ENCODE data around the gene TMEM108.

Gene TMEM108

GRCh38 chr3:133047980-133048379 lies 9.8 kb downstream of the TMEM108 start:
- TF ChIP-seq CTCF (IDR thresholded peaks at IDR 0.05), result no peak
- no peak overlapping the region for H3K27ac ChIP-seq
- no peak for DNase-seq
- H3K4me1 ChIP-seq, result no peaks in the 10 kb centered on the region
- H3K36me3 ChIP-seq, result no peaks in the 10 kb centered on the region
- no peaks in the 10 kb centered on the region for H3K27me3 ChIP-seq
- H3K9me3 ChIP-seq, result no peaks in the 10 kb centered on the region
- intact Hi-C loops (cut with DNase I; ENCODE audit: low total_unique reads), result no loop called here
- no peak overlapping the region for H3K4me3 ChIP-seq

DNA sequence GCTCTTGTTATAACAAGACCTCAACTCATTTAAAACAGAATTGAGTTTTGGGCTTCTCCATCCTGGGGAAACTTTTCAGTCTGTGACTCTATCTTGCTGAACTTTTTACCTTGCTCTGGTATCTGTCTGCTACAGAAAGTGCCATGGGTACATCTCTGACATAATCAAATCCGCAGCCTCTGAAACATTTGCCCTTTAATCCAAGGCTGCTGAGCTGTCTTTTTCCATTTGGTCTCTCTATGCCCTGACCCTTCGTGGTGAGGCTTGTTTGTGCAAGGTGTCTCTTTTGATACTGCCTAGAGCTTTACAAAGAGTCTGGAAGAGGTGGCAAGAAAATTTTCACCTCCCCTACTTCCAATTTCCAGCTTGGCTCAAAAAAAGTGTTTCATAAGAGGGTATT lies 11.3 kb downstream of the TMEM108 start:
- Histone ChIP-seq H3K36me3 (no peaks in the 10 kb centered on the region), H3K27ac (no peak overlapping the region), H3K4me1 (no peaks in the 10 kb centered on the region), H3K4me3 (no peak overlapping the region), H3K27me3 (no peaks in the 10 kb centered on the region), H3K9me3 (no peaks in the 10 kb centered on the region)
- TF ChIP-seq CTCF (IDR thresholded peaks at IDR 0.05), result no peak
- intact Hi-C loops (cut with DNase I; ENCODE audit: low total_unique reads), result no loop called here
- no peak for DNase-seq

GRCh38 chr3:133050891-133051290 lies 12.7 kb downstream of the TMEM108 start:
- H3K4me1 ChIP-seq, result no peaks in the 10 kb centered on the region
- no peak overlapping the region for H3K27ac ChIP-seq
- no peaks in the 10 kb centered on the region for H3K36me3 ChIP-seq
- H3K9me3 ChIP-seq, result no peaks in the 10 kb centered on the region
- intact Hi-C loops (cut with DNase I; ENCODE audit: low total_unique reads), result no loop called here
- DNase-seq, result no peak
- H3K4me3 ChIP-seq, result no peak overlapping the region
- TF ChIP-seq CTCF (IDR thresholded peaks at IDR 0.05), result no peak
- H3K27me3 ChIP-seq, result no peaks in the 10 kb centered on the region

DNA sequence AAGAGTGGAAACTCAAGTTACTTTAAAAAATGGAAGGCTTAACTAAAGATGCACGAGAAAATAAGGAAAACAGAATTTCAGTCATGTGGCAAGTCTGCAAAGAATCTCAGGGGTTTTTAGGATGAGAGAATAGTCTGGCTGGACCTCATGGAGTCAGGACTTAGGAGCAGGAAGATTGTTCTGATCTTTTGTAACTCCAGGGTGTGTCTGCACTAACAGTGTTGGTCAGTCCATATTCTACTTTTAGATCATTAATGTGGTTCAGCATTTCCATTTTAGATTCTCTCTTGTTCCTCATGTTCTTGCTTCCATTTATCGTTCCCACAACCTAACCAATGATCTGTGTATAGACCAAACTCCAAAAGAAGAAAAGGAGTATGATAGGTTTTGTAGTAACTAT lies 15.3 kb downstream of the TMEM108 start:
- Histone ChIP-seq H3K36me3 (no peaks in the 10 kb centered on the region), H3K4me3 (no peak overlapping the region), H3K4me1 (no peaks in the 10 kb centered on the region), H3K27ac (no peak overlapping the region), H3K27me3 (no peaks in the 10 kb centered on the region), H3K9me3 (no peaks in the 10 kb centered on the region)
- no peak for TF ChIP-seq CTCF (IDR thresholded peaks at IDR 0.05)
- intact Hi-C loops (cut with DNase I; ENCODE audit: low total_unique reads), result no loop called here
- no peak for DNase-seq

DNA sequence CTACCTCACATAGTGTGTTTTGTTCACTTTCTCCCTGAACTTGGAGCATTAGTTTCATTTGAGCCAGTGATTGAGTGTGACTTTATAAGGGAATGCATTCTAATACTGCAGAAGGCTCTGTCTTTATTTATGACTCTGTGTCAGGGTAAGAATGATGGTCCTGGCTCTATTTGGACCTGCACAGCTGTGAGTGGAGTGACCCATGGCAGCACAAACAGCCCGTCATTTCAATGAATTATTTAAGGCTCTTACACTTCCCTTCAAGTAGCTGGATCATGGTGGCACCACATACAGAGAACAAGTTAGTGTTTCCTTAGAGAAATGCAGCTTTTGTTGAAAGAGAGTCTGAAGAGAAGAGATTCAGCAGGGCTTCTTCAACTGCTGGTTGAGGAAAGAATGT lies 16.4 kb downstream of the TMEM108 start:
- DNase-seq, result no peak
- intact Hi-C loops (cut with DNase I; ENCODE audit: low total_unique reads), result no loop called here
- no peak overlapping the region for H3K27ac ChIP-seq
- H3K27me3 ChIP-seq, result no peaks in the 10 kb centered on the region
- H3K36me3 ChIP-seq, result no peaks in the 10 kb centered on the region
- no peak for TF ChIP-seq CTCF (IDR thresholded peaks at IDR 0.05)
- H3K4me3 ChIP-seq, result no peak overlapping the region
- no peaks in the 10 kb centered on the region for H3K4me1 ChIP-seq
- H3K9me3 ChIP-seq, result no peaks in the 10 kb centered on the region

- H3K27me3 ChIP-seq, result no peaks in the 10 kb centered on the region
- H3K9me3 ChIP-seq, result no peaks in the 10 kb centered on the region
- H3K36me3 ChIP-seq, result no peaks in the 10 kb centered on the region
- no peak for TF ChIP-seq CTCF (IDR thresholded peaks at IDR 0.05)
- no peaks in the 10 kb centered on the region for H3K4me1 ChIP-seq
- DNase-seq, result no peak
- no peak overlapping the region for H3K4me3 ChIP-seq
- H3K27ac ChIP-seq, result no peak overlapping the region
- intact Hi-C loops (cut with DNase I; ENCODE audit: low total_unique reads), result no loop called here
Measured at GRCh38 chr3:133055339-133055738, 17.1 kb downstream of the TMEM108 start.

All from tibial artery (tissue), 4 donors.